Adrenal gland (tissue), 5 donors: ENCODE data around the gene MLC1.

Source experiments
- CTCF ChIP-seq, 6 experiments: fragments of 450-650 bp in 4 of 6; fragments of 200-600 bp in 2 of 6; sonication (generic) in 1 of 6; IDR thresholded peaks; 1 replicate in 5 of 6; 2 replicates in 1 of 6; pipeline versions ENCODE4 v1.5.1 to v1.8.0; 2016 to 2021; ENCODE audit warnings: antibody characterized with exemption in 6 of 6, mild to moderate bottlenecking in 2 of 6, moderate library complexity in 1 of 6
- POLR2A ChIP-seq, 2 donors: fragments of 450-650 bp; IDR thresholded peaks; one replicate each; pipeline ENCODE4 v1.6.1; 2017; ENCODE audit warnings: antibody characterized with exemption in 2 of 2, mild to moderate bottlenecking in 2 of 2, moderate library complexity in 1 of 2
- donor health status: DM: no; HTN: no; CAD: no.

GRCh38 chr22:50011447-50012210 lies 73.6 kb downstream of the MLC1 start:
- no peak for TF ChIP-seq CTCF (IDR thresholded peaks at IDR 0.05)
- no peak for TF ChIP-seq POLR2A (IDR thresholded peaks at IDR 0.05)
